Right lobe of liver (tissue), 6 donors: Measurements from ENCODE around the gene TRAK1. TPM values are rescaled to one million over a fixed set of nuclear protein-coding genes. Genes with fewer than 3 reads are reported as not detected.

Experiments
- ATAC-seq, 4 donors: fragments of 200-7000 bp; cut with Tn5 transposase; one replicate each; pipeline ENCODE4 v1.9.1; 2020; ENCODE audit warnings: mild to moderate bottlenecking in 4 of 4, moderate library complexity in 4 of 4
- DNase-seq, 3 donors: peaks; one replicate each; pipeline ENCODE4 v3.0.0-alpha.2; 2020
- H3K27ac ChIP-seq, 3 donors: fragments of 200-600 bp; one replicate each; pipeline ENCODE4 v1.8.0; 2022
- H3K27me3 ChIP-seq, 2 donors: fragments of 200-600 bp; one replicate each; pipeline ENCODE4 v1.8.0; 2022
- H3K36me3 ChIP-seq, 4 donors: fragments of 200-600 bp; sonication (generic) in 1 of 4; one replicate each; pipeline versions ENCODE4 v1.5.1 to v1.8.0; 2017 to 2022; ENCODE audit warnings: control low read depth in 1 of 4
- H3K4me1 ChIP-seq, 4 donors: fragments of 200-600 bp; sonication (generic) in 1 of 4; one replicate each; pipeline versions ENCODE4 v1.5.1 to v1.8.0; 2017 to 2022; ENCODE audit warnings: control low read depth in 1 of 4
- H3K4me3 ChIP-seq, 3 donors: fragments of 200-600 bp; one replicate each; pipeline ENCODE4 v1.8.0; 2022
- H3K9me3 ChIP-seq, 4 donors: fragments of 200-600 bp; sonication (generic) in 1 of 4; one replicate each; pipeline versions ENCODE4 v1.5.1 to v1.8.0; 2017 to 2022; ENCODE audit warnings: control low read depth in 1 of 4
- POLR2A ChIP-seq: fragments of 450-650 bp; IDR thresholded peaks from one replicate; pipeline ENCODE4 v1.6.1; 2017; ENCODE audit warnings: antibody characterized with exemption, mild to moderate bottlenecking
- WGBS: methylation state at CpG from one replicate; pipeline ENCODE4 v1.1.6; 2018; ENCODE audit warnings: low coverage, low lambda C conversion rate; ENCODE audit not compliant: insufficient coverage; ENCODE audit errors: missing lambda C conversion rate; 5-methylcytosine and 5-hydroxymethylcytosine counted together
- intact Hi-C, 2 donors: fragments of 100-400 bp; cut with DNase I; formaldehyde crosslinking; loops; one replicate each; pipeline versions ENCODE4 v1.11.2 to v1.14.1; 2022
- total RNA-seq, 6 experiments: library from RNA; depleted of rRNA in 2 of 6; stranded (reverse); fragments of >200 nt in 2 of 6; fragmentation: NEBNext Ultra II Directional in 3 of 6; extraction: Animal tissue kit (Norgen Biotek cat#: 25700) in 3 of 6; gene quantifications; one replicate each; pipeline versions ENCODE4 v1.1.0 to v1.2.4, GENCODE V29; 2016 to 2023
- TF ChIP-seq, protein P1 (sequence below), 4 donors: fragments of 200-600 bp in 3 of 4; fragments of 450-650 bp in 1 of 4; IDR thresholded peaks; one replicate each; pipeline versions ENCODE4 v1.5.1 to v1.8.0; 2016 to 2022; ENCODE audit warnings: antibody characterized with exemption in 4 of 4, mild to moderate bottlenecking in 2 of 4
- donor health status: DM: no; HTN: yes; CAD: no.
- donor health status: DM: no; HTN: no; CAD: no.
- donor health status: DM: no; HTN: no; CAD: no.
- donor health status: DM: no; HTN: yes; CAD: no.
- donor health status: DM: no; HTN: yes; CAD: no.

Gene TRAK1
- total RNA-seq, 6 experiments from 2014 or later = 9.5 to 16.4 (median 12.2) TPM

DNA sequence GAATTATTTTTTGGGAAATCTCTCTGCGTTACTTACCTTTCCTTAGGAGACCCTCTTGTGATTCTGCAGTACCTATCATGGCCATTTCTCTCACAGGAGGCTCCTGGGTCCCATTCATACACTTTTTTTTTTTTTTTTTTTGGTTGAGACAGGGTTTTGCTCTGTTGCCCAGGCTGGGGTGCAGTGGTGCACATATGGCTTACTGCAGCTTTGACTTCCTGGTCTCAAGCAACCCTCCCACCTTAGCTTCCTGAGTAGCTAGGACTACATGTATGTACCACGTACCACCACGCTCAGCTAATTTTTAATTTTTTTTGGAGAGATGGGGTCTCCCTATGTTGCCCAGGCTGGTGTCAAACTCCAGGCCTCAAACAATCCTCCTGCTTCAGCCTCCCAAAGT, 36.1 kb downstream of the TRAK1 start:
- intact Hi-C loops = loop anchor here in 1 of 2 donors (10.0 kb wide), 1 partner anchor 68 kb away; no protein-coding TSS in a partner anchor

GRCh38 chr3:42128526-42128925, 37.4 kb downstream of the TRAK1 start:
- H3K27ac ChIP-seq = peak overlapping the region in 2 of 3 donors; percentile 10 to 61
- intact Hi-C loops = loop anchor here in 1 of 2 donors (10.0 kb wide), 1 partner anchor 66 kb away; no protein-coding TSS in a partner anchor
- no peaks in the 10 kb centered on the region for H3K27me3 ChIP-seq
- peaks cover 0 to 32% (median 14%) of the 10 kb centered on the region in 4 donors for H3K4me1 ChIP-seq
- DNase-seq (no peak), ATAC-seq (no peak)
- WGBS = 57% methylated on average over 1 of the region's 1 CpG
- peaks cover 0 to 14% (median 0%) of the 10 kb centered on the region in 4 donors for H3K36me3 ChIP-seq
- no peak for TF ChIP-seq POLR2A
- TF ChIP-seq, protein P1, sequence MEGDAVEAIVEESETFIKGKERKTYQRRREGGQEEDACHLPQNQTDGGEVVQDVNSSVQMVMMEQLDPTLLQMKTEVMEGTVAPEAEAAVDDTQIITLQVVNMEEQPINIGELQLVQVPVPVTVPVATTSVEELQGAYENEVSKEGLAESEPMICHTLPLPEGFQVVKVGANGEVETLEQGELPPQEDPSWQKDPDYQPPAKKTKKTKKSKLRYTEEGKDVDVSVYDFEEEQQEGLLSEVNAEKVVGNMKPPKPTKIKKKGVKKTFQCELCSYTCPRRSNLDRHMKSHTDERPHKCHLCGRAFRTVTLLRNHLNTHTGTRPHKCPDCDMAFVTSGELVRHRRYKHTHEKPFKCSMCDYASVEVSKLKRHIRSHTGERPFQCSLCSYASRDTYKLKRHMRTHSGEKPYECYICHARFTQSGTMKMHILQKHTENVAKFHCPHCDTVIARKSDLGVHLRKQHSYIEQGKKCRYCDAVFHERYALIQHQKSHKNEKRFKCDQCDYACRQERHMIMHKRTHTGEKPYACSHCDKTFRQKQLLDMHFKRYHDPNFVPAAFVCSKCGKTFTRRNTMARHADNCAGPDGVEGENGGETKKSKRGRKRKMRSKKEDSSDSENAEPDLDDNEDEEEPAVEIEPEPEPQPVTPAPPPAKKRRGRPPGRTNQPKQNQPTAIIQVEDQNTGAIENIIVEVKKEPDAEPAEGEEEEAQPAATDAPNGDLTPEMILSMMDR (IDR thresholded peaks at IDR 0.05) = no peak
- no peaks in the 10 kb centered on the region for H3K9me3 ChIP-seq
- no peak overlapping the region for H3K4me3 ChIP-seq

More for the DNA sequence above, 36.1 kb downstream of the TRAK1 start:
- WGBS = 96% methylated on average over 3 of the region's 3 CpGs
- Histone ChIP-seq H3K9me3 (no peaks in the 10 kb centered on the region), H3K27me3 (no peaks in the 10 kb centered on the region), H3K27ac (no peak overlapping the region), H3K4me3 (no peak overlapping the region), H3K4me1 (peaks cover 0 to 32% (median 14%) of the 10 kb centered on the region in 4 donors), H3K36me3 (peaks cover 0 to 14% (median 0%) of the 10 kb centered on the region in 4 donors)
- no peak for DNase-seq
- no peak for TF ChIP-seq POLR2A
- TF ChIP-seq, protein P1 (IDR thresholded peaks at IDR 0.05) = no peak
- no peak for ATAC-seq

GRCh38 chr3:42129014-42129953, 38.1 kb downstream of the TRAK1 start:
- H3K36me3 ChIP-seq = peaks cover 0 to 14% (median 0%) of the 10 kb centered on the region in 4 donors
- H3K4me3 ChIP-seq = no peak overlapping the region
- no peak for TF ChIP-seq POLR2A
- TF ChIP-seq, protein P1 (IDR thresholded peaks at IDR 0.05) = no peak
- H3K27me3 ChIP-seq = no peaks in the 10 kb centered on the region
- 58% methylated on average over 14 of the region's 18 CpGs for WGBS
- peak in 2 of 3 donors; percentile 38 to 57 for DNase-seq
- intact Hi-C loops = loop anchor here in 1 of 2 donors (10.0 kb wide), 1 partner anchor 66 kb away; no protein-coding TSS in a partner anchor
- H3K27ac ChIP-seq = peak overlapping the region in 2 of 3 donors; percentile 54 to 61
- peaks cover 0 to 32% (median 14%) of the 10 kb centered on the region in 4 donors for H3K4me1 ChIP-seq
- peak; percentile 67 to 91 (median 84) for ATAC-seq
- no peaks in the 10 kb centered on the region for H3K9me3 ChIP-seq

DNA sequence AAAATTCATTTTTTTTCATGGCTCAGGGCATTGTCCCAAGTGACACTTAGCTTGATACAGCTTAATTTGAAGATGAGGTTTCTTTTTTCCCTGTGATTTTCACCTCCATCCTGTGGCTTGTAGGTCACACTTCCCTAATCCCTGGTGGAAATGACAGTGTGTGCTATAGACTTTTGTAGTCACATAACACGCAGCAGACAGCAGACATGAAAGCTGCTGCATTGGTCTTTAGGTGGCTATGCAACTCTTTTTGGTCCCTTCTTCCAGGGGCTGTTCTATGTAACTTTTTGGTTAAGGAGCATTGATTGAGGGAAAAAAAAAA, 38.8 kb downstream of the TRAK1 start:
- no peaks in the 10 kb centered on the region for H3K27me3 ChIP-seq
- WGBS = 50% methylated on average over 1 of the region's 1 CpG
- H3K27ac ChIP-seq = peak overlapping the region in 2 of 3 donors; percentile 54 to 61

More for the DNA sequence above, 38.8 kb downstream of the TRAK1 start:
- TF ChIP-seq POLR2A = no peak
- TF ChIP-seq, protein P1 (IDR thresholded peaks at IDR 0.05) = no peak
- DNase-seq (no peak), ATAC-seq (peak in 2 of 4 donors; percentile 4 to 36)
- Histone ChIP-seq H3K36me3 (peaks cover 0 to 14% (median 0%) of the 10 kb centered on the region in 4 donors), H3K4me1 (peaks cover 0 to 35% (median 14%) of the 10 kb centered on the region in 4 donors), H3K9me3 (no peaks in the 10 kb centered on the region), H3K4me3 (no peak overlapping the region)
- intact Hi-C loops = no loop called here
